WTC11 (cell line): ENCODE results near the gene WWOX. TPM values are rescaled to one million over a fixed set of nuclear protein-coding genes. Genes with fewer than 3 reads are reported as not detected.

Experiments used
- ATAC-seq: fragments of 200-7000 bp; cut with Tn5 transposase; 2 replicates; pipeline ENCODE4 v1.10.0; 2021; ENCODE audit warnings: mild to moderate bottlenecking, moderate library complexity
- CTCF ChIA-PET: fragments of 300-600 bp; sonication (Branson Sonifier 250); formaldehyde crosslinking; loops from one replicate; lab custom pipeline; 2021; ENCODE audit warnings: antibody characterized with exemption; lab: Charles Lee
- POLR2A ChIA-PET: fragments of 350-600 bp; sonication (Branson Sonifier 250); formaldehyde crosslinking; loops from one replicate; lab custom pipeline; 2021; ENCODE audit warnings: antibody characterized with exemption; lab: Charles Lee
- DNase-seq: peaks from one replicate; pipeline ENCODE4 v3.0.0; 2021; ENCODE audit warnings: low spot score
- H3K27ac Mint-ChIP-seq: 2 replicates; pipeline ENCODE4 v1.8.0; 2021; ENCODE audit warnings: mixed read lengths
- H3K27me3 Mint-ChIP-seq: 2 replicates; pipeline ENCODE4 v1.8.0; 2021; ENCODE audit warnings: low read depth, mild to moderate bottlenecking, moderate library complexity, mixed read lengths
- H3K36me3 Mint-ChIP-seq: 2 replicates; pipeline ENCODE4 v1.8.0; 2021; ENCODE audit warnings: mixed read lengths
- H3K4me1 Mint-ChIP-seq: 2 replicates; pipeline ENCODE4 v1.8.0; 2022; ENCODE audit warnings: mixed read lengths
- H3K4me3 Mint-ChIP-seq: 2 replicates; pipeline ENCODE4 v1.8.0; 2021; ENCODE audit warnings: mild to moderate bottlenecking, moderate library complexity, mixed read lengths
- H3K9me3 Mint-ChIP-seq: 2 replicates; pipeline ENCODE4 v1.8.0; 2021; ENCODE audit warnings: mixed read lengths
- FOXK1 ChIP-seq: sonication (generic); formaldehyde crosslinking; IDR thresholded peaks from 2 replicates; pipeline ENCODE4 v1.8.0; 2022; ENCODE audit warnings: mild to moderate bottlenecking, moderate library complexity, missing genetic modification reagents
- ZNF263 ChIP-seq: sonication (generic); formaldehyde crosslinking; IDR thresholded peaks from 2 replicates; pipeline ENCODE4 v1.8.1; 2022; ENCODE audit warnings: low read depth, mild to moderate bottlenecking, moderate library complexity, missing genetic modification reagents
- total RNA-seq: library from RNA; stranded (reverse); gene quantifications from 3 replicates; pipeline ENCODE4 v1.2.3, GENCODE V29; 2021
- TF ChIP-seq, protein P1 (sequence below): fragments of 250-450 bp; sonication (Bioruptor Pico); IDR thresholded peaks from 2 replicates; pipeline ENCODE4 v1.9.0; 2021; ENCODE audit warnings: moderate library complexity, mild to moderate bottlenecking, inconsistent platforms, borderline replicate concordance
- TF ChIP-seq, protein P2 (sequence below): sonication (generic); formaldehyde crosslinking; conservative IDR thresholded peaks from 2 replicates; pipeline ENCODE4 v1.8.1; 2022; ENCODE audit warnings: mild to moderate bottlenecking, missing genetic modification reagents
- TF ChIP-seq, protein P3 (sequence below): fragments of 200-600 bp; IDR thresholded peaks from 2 replicates; pipeline ENCODE4 v1.8.0; 2022; ENCODE audit warnings: antibody characterized with exemption
- TF ChIP-seq, protein P4 (sequence below): sonication (generic); formaldehyde crosslinking; IDR thresholded peaks from 2 replicates; pipeline ENCODE4 v1.8.0; 2022; ENCODE audit warnings: mild to moderate bottlenecking, missing genetic modification reagents
- TF ChIP-seq, protein P5 (sequence below): sonication (generic); formaldehyde crosslinking; IDR thresholded peaks from 2 replicates; pipeline ENCODE4 v1.8.1; 2023; ENCODE audit warnings: mild to moderate bottlenecking, missing genetic modification reagents
- TF ChIP-seq, protein P6 (sequence below): sonication (generic); formaldehyde crosslinking; IDR thresholded peaks from 2 replicates; pipeline ENCODE4 v1.8.1; 2022; ENCODE audit warnings: missing genetic modification reagents, borderline replicate concordance
- TF ChIP-seq, protein P7 (sequence below): sonication (generic); formaldehyde crosslinking; IDR thresholded peaks from 2 replicates; pipeline ENCODE4 v1.8.1; 2023; ENCODE audit warnings: mild to moderate bottlenecking, missing genetic modification reagents, borderline replicate concordance
- TF ChIP-seq, protein P8 (sequence below): fragments of 250-450 bp; sonication (Bioruptor Pico); IDR thresholded peaks from 2 replicates; pipeline ENCODE4 v1.9.0; 2021; ENCODE audit warnings: mild to moderate bottlenecking, borderline replicate concordance

The WWOX gene
- total RNA-seq, 1 experiment from 2014 or later, result 15.7 TPM

DNA sequence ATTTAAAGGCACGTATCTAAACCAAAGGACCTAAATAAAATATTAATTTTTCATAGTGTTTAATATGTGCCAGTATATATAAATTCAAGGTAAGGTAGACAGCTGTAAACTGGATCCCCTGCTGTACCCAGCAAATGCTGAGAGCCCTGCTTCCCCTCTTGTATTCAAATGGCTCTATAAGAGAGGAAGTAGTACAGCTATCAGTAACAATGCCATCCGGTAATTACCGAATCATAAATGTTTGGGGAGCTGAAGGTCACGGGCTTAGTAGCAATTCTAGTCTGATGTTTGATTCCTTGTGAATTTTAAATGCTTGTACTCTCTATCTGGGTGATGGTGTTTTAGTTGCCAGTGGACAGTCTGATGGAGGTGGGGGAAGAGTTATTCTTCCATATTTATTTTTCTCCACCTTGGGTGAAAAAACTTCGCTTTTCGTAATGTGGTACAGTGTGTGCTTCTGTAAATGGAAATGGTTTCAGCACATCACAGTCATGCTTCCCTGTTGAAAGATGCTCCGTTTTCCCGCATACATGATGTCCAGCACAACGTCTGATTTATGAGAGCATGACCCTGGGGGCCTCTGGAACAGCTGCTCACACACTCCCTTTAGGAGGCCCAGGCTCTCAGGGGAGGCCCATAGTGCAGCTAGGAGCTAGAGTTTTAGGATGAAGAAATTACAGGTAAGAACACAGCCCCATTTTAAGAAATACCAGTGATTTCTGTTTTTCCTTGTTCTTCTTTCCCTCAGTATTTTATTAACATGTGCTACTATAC is 423.9 kb downstream of the WWOX start (continued):
- TF ChIP-seq, protein P1, sequence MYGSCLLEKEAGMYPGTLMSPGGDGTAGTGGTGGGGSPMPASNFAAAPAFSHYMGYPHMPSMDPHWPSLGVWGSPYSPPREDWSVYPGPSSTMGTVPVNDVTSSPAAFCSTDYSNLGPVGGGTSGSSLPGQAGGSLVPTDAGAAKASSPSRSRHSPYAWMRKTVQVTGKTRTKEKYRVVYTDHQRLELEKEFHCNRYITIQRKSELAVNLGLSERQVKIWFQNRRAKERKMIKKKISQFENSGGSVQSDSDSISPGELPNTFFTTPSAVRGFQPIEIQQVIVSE, result no peak
- TF ChIP-seq, protein P2, sequence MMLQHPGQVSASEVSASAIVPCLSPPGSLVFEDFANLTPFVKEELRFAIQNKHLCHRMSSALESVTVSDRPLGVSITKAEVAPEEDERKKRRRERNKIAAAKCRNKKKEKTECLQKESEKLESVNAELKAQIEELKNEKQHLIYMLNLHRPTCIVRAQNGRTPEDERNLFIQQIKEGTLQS (CRISPR knock-in tag), result no peak
- TF ChIP-seq, all 79 proteins: peak for 0

DNA sequence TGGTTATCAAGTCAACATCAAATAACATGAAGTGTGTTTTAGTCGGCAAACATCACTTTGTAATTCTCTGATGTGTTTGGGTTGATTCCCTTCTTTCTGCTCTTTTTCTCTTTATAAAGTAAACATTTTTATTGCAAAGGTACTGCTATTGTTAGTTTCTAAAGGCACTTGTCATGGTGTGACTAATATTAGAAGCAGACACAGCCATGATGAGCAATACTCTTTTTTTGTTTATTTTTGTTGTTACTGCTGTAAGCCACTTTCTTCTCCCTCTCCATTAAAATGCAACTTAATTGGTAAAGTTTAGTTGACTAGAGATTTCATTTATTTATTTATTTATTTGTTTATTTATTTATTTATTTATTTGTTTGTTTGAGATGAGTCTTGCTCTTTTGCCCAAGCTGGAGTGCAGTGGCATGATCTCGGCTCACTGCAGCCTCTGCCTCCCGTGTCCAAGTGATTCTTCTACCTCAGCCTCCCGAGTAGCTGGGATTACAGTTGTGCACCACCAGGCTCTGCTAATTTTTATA is 424.7 kb downstream of the WWOX start:
- H3K27ac Mint-ChIP-seq, result no peak overlapping the region
- POLR2A ChIA-PET, result no interaction called here
- no peak for DNase-seq
- TF ChIP-seq, protein P3, sequence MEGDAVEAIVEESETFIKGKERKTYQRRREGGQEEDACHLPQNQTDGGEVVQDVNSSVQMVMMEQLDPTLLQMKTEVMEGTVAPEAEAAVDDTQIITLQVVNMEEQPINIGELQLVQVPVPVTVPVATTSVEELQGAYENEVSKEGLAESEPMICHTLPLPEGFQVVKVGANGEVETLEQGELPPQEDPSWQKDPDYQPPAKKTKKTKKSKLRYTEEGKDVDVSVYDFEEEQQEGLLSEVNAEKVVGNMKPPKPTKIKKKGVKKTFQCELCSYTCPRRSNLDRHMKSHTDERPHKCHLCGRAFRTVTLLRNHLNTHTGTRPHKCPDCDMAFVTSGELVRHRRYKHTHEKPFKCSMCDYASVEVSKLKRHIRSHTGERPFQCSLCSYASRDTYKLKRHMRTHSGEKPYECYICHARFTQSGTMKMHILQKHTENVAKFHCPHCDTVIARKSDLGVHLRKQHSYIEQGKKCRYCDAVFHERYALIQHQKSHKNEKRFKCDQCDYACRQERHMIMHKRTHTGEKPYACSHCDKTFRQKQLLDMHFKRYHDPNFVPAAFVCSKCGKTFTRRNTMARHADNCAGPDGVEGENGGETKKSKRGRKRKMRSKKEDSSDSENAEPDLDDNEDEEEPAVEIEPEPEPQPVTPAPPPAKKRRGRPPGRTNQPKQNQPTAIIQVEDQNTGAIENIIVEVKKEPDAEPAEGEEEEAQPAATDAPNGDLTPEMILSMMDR, result no peak
- TF ChIP-seq ZNF263 (no peak), FOXK1 (CRISPR knock-in tag) (no peak)
- TF ChIP-seq, protein P4, sequence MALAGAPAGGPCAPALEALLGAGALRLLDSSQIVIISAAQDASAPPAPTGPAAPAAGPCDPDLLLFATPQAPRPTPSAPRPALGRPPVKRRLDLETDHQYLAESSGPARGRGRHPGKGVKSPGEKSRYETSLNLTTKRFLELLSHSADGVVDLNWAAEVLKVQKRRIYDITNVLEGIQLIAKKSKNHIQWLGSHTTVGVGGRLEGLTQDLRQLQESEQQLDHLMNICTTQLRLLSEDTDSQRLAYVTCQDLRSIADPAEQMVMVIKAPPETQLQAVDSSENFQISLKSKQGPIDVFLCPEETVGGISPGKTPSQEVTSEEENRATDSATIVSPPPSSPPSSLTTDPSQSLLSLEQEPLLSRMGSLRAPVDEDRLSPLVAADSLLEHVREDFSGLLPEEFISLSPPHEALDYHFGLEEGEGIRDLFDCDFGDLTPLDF (CRISPR knock-in tag), result no peak
- TF ChIP-seq, protein P5, sequence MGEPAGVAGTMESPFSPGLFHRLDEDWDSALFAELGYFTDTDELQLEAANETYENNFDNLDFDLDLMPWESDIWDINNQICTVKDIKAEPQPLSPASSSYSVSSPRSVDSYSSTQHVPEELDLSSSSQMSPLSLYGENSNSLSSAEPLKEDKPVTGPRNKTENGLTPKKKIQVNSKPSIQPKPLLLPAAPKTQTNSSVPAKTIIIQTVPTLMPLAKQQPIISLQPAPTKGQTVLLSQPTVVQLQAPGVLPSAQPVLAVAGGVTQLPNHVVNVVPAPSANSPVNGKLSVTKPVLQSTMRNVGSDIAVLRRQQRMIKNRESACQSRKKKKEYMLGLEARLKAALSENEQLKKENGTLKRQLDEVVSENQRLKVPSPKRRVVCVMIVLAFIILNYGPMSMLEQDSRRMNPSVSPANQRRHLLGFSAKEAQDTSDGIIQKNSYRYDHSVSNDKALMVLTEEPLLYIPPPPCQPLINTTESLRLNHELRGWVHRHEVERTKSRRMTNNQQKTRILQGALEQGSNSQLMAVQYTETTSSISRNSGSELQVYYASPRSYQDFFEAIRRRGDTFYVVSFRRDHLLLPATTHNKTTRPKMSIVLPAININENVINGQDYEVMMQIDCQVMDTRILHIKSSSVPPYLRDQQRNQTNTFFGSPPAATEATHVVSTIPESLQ (CRISPR knock-in tag), result no peak
- TF ChIP-seq, protein P6, sequence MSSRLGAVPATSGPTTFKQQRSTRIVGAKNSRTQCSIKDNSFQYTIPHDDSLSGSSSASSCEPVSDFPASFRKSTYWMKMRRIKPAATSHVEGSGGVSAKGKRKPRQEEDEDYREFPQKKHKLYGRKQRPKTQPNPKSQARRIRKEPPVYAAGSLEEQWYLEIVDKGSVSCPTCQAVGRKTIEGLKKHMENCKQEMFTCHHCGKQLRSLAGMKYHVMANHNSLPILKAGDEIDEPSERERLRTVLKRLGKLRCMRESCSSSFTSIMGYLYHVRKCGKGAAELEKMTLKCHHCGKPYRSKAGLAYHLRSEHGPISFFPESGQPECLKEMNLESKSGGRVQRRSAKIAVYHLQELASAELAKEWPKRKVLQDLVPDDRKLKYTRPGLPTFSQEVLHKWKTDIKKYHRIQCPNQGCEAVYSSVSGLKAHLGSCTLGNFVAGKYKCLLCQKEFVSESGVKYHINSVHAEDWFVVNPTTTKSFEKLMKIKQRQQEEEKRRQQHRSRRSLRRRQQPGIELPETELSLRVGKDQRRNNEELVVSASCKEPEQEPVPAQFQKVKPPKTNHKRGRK, result no peak
- TF ChIP-seq, protein P7, sequence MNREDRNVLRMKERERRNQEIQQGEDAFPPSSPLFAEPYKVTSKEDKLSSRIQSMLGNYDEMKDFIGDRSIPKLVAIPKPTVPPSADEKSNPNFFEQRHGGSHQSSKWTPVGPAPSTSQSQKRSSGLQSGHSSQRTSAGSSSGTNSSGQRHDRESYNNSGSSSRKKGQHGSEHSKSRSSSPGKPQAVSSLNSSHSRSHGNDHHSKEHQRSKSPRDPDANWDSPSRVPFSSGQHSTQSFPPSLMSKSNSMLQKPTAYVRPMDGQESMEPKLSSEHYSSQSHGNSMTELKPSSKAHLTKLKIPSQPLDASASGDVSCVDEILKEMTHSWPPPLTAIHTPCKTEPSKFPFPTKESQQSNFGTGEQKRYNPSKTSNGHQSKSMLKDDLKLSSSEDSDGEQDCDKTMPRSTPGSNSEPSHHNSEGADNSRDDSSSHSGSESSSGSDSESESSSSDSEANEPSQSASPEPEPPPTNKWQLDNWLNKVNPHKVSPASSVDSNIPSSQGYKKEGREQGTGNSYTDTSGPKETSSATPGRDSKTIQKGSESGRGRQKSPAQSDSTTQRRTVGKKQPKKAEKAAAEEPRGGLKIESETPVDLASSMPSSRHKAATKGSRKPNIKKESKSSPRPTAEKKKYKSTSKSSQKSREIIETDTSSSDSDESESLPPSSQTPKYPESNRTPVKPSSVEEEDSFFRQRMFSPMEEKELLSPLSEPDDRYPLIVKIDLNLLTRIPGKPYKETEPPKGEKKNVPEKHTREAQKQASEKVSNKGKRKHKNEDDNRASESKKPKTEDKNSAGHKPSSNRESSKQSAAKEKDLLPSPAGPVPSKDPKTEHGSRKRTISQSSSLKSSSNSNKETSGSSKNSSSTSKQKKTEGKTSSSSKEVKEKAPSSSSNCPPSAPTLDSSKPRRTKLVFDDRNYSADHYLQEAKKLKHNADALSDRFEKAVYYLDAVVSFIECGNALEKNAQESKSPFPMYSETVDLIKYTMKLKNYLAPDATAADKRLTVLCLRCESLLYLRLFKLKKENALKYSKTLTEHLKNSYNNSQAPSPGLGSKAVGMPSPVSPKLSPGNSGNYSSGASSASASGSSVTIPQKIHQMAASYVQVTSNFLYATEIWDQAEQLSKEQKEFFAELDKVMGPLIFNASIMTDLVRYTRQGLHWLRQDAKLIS (CRISPR knock-in tag), result no peak
- TF ChIP-seq, protein P8, sequence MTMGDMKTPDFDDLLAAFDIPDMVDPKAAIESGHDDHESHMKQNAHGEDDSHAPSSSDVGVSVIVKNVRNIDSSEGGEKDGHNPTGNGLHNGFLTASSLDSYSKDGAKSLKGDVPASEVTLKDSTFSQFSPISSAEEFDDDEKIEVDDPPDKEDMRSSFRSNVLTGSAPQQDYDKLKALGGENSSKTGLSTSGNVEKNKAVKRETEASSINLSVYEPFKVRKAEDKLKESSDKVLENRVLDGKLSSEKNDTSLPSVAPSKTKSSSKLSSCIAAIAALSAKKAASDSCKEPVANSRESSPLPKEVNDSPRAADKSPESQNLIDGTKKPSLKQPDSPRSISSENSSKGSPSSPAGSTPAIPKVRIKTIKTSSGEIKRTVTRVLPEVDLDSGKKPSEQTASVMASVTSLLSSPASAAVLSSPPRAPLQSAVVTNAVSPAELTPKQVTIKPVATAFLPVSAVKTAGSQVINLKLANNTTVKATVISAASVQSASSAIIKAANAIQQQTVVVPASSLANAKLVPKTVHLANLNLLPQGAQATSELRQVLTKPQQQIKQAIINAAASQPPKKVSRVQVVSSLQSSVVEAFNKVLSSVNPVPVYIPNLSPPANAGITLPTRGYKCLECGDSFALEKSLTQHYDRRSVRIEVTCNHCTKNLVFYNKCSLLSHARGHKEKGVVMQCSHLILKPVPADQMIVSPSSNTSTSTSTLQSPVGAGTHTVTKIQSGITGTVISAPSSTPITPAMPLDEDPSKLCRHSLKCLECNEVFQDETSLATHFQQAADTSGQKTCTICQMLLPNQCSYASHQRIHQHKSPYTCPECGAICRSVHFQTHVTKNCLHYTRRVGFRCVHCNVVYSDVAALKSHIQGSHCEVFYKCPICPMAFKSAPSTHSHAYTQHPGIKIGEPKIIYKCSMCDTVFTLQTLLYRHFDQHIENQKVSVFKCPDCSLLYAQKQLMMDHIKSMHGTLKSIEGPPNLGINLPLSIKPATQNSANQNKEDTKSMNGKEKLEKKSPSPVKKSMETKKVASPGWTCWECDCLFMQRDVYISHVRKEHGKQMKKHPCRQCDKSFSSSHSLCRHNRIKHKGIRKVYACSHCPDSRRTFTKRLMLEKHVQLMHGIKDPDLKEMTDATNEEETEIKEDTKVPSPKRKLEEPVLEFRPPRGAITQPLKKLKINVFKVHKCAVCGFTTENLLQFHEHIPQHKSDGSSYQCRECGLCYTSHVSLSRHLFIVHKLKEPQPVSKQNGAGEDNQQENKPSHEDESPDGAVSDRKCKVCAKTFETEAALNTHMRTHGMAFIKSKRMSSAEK (CRISPR knock-in tag), result no peak
- TF ChIP-seq, all 79 proteins: peak for 0
- H3K4me1 Mint-ChIP-seq, result no peaks in the 10 kb centered on the region
- H3K27me3 Mint-ChIP-seq, result no peaks in the 10 kb centered on the region
- H3K4me3 Mint-ChIP-seq, result no peak overlapping the region
- ATAC-seq, result no peak
- CTCF ChIA-PET, result no interaction called here
- H3K9me3 Mint-ChIP-seq, result no peaks in the 10 kb centered on the region
- no peaks in the 10 kb centered on the region for H3K36me3 Mint-ChIP-seq
